Erythroblast (primary cell): ENCODE results near the gene MOV10.
A peak's percentile ranks its signal among the peaks of the same experiment; 100 is the strongest.
"Not testable (repeated sequence)": the region's sequence is repeated elsewhere in the genome, so short reads cannot be mapped to it uniquely, and the experiment has no call there.

Source experiments
- DNase-seq, 2 experiments: peaks; one replicate each; lab custom pipeline; 2025; lab: John Stamatoyannopoulos, UW
- GATA1 ChIP-seq: IDR thresholded peaks from 2 replicates; pipeline ENCODE4 v1.6.1; 2011; ENCODE audit warnings: low read depth, mild to moderate bottlenecking, control low read depth, low read length, moderate library complexity
- POLR2A ChIP-seq: IDR thresholded peaks from 2 replicates; pipeline ENCODE4 v1.6.1; 2011; ENCODE audit warnings: mild to moderate bottlenecking, low read length

The MOV10 gene

DNA sequence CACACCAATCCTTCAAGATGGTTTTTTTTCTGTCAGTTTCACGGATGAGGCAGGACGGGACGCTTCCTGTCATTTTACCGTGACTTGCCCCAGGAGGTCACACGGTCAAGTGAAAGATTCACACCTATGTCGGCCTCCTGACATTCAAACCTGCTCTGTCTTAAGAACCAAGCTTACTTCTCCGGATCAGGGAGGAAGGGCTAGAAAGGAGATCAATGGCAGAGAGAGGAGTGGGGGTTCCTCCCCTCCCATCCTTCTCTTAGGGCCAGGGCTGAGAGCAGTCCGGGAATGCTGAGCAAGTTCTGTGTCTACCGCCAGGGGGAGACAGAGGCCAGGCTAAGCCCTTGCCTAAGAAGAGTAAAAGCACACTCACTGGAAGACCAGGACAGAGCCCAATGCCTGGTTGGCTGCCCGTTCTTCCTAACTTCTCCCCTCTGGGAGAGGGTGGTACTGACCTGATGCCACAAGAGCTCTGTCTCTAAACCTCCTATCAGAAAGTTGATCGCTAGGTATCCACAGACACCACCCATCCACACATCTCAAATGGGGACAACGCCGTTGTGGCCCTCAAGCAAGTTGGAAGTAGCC, 41.8 kb downstream of the MOV10 start:
- no peak for TF ChIP-seq POLR2A
- no peak for TF ChIP-seq GATA1
- DNase-seq, result peak; percentile 84 to 93

DNA sequence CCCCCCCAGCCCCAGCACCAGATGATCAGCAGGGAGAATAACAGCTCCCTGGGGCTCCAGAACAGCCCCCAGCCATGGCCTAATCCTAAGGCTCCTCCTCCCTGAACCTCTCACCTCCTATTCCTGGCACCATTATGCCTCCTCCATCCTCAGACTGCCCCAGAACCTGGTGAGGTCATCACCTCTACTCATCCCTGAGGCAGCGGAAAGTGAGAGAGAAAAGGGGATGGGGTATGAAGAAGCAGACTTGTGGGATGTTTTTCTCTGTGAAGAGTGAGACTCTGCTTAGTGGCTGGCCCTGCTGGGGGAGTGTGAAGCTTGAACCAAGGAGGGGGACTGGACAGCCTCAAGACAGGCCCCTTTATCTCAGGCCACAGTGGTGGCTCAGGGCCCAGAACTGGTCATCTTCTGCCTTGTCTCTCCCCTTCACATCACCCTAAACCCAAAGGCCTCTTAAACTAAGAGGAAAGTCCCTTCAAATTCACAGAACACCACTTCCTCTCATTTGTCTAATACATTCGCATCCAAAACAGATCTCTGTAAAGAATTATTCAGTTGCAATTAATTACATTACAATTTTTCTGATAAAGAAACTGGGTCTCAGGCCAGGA, 42.9 kb downstream of the MOV10 start:
- peak in 1 of 2 experiments; percentile 23 for DNase-seq
- TF ChIP-seq GATA1 (no peak), POLR2A (no peak)

DNA sequence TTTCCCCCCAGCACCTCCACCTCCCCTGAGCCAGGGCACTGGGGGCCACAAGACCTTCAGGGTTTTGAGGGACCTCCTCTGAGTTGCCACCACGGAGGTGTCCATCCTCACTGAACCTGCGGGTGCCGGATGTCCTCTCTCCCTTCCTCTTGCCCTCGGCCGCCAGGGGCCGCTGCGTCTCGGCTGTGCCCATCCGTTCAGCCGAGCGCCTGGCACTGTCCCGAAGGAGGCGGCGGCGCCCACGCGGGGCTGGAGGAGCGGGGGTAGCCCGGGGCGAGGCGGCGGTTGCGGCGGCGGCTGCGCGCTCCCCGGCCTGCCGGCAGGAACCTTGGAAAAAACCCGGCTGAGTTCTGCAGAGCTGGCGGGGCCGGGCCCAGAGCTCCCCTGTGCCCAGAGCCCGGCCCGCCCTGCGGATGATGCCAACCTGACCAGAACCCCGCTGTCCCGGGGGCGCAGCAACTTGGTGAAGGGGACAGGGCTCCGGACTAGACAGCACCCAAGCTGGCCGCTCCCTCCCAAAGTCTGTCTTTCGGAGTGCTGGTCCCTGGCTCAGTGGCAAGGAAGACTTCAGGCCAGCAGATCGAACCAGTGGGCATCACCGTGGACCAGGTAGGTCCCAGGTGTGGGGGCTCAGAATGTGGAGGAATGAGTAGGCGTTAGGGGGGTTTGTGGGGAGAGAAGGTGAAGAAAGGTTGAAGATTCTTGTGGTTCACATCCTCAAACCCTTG, 44.4 kb downstream of the MOV10 start:
- peak; percentile 60 to 74 for DNase-seq
- TF ChIP-seq POLR2A, result no peak
- TF ChIP-seq GATA1, result no peak

DNA sequence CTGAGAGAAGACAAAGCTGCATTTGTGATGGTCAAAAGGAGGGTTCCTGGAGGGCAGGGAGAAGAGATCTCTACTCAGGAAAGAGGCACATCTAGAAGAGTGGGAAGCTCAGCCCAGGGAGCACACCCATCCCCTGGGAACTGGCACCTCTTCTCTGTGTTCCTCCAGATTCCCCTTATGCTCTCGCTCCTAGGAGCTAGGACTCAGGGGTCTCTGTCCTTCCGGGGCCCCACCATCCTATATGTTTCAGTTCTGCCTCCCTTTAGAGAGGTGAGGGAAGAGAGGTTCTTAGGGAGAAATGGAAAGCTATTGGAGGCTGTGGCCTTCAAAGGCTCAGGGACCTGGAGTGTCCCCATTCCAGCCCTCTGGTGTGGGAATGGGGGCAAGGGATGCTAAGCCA, 45.2 kb downstream of the MOV10 start:
- DNase-seq, result no peak
- TF ChIP-seq POLR2A (no peak), GATA1 (no peak)

DNA sequence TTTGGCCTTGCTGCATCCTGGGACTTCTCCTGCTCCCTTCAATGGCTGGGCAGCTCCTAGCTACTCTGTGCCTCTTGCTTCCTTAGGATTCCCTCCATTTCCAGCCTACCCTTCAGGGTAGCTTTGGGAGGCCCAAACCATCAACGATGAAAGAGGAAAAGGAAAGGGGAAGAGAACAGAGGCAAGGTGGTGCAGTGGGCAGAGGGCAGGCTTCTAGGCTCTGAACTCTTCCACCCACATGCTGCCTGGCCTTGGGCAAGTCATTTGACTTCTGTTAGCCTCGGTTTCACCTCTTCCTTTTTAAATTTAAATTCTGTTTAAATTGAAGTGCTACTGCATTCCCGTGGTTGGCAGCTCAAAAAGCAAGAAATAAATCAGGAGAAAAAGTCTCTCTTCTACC, 46.3 kb downstream of the MOV10 start:
- no peak for DNase-seq
- no peak for TF ChIP-seq GATA1
- no peak for TF ChIP-seq POLR2A

DNA sequence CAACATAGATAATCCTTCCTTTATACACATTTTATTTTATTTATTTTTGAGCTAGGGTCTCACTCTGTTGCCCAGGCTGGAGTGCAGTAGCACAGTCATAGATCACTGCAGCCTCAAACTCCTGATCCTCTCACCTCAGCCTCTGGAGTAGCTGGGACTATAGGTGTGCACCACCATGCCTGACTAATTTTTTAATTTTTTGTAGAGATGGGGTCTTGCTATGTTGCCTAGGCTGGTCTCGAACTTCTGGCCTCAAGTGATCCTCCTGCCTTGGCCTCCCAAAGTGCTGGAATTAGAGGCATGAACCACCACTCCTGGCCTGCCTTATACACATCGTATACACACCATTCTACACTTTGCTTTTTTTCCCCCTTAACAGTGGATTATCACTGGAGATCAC, 46.8 kb downstream of the MOV10 start:
- DNase-seq, result not testable (repeated sequence)

DNA sequence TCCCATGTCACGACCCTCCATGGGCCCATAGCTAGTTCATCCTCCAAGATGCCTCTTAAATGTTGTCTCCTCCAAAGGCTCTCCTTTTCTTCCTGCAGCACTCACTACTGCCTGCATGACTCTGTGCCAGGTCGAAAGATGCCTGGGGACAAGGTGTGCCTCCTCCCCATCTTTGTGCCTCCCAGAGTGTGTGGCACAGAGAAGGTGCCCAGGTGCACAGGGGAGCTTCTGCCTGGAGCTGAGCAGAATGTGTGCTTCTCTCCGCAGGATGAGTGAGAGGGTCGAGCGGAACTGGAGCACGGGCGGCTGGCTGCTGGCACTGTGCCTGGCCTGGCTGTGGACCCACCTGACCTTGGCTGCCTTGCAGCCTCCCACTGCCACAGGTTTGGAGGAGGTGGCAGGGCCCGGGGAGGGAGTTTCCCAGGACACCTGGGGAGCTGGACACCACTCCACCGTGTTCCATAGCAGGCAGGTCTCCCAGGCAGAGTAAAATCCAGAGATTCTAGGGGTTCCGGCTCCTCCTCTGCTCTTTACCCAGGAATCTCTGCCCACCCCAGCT, 47.6 kb downstream of the MOV10 start:
- no peak for DNase-seq

DNA sequence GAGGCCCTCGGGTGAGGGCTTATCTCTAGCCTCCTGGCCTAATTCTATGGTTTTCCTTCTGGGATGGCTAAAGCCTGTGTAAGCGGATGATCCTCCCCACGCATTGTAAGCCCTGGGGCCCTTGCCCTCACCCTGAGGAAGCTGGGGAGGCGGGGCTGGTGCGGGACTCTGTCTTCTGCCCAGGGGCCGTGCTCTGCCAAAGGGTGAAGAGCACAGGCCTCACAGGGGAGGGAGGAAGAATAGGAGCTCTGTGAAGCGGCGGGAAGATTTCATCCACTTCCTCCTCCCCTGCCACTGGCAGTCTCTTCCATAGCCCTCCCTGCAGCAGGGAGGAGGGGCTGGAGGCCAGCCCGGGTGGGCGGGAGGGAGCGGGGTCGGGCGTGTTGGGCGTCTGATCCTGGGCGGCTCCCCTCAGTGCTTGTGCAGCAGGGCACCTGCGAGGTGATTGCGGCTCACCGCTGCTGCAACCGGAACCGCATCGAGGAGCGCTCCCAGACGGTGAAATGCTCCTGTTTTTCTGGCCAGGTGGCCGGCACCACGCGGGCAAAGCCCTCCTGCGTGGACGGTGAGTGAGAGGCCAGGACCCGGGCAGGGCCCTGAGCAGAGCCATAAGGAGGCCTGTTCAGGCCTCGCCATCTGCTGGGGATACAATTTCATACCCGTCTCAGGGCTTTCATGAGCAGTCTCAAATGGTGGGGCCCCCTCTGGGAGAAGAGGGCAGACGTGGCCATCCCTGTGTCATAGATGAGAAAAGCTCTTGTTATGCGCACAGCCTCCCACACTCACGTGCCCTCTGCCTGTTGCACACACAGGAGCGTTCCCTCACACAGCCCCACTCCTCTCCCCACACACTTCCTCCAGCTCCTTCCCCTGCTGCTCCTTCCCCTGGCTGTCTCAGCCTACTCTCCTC, 48.4 kb downstream of the MOV10 start:
- TF ChIP-seq POLR2A, result no peak
- no peak for TF ChIP-seq GATA1
- no peak for DNase-seq

More for the DNA sequence above, 47.6 kb downstream of the MOV10 start:
- TF ChIP-seq POLR2A (no peak), GATA1 (no peak)

DNA sequence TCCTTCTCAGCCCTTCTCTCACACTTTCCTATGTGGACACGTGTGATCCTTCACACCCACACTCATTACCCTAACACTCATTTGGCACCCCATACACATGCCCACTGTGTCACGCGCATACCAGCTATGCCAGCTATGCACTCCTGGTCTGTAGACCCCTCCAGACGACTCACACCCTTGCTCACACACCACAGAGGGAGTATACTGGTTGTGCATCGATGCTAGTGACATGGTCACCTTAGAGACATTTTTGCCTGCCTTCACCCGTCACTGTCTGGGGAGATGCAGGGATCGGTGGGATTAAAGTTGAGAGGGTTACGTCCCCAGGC, 49.0 kb downstream of the MOV10 start:
- no peak for TF ChIP-seq POLR2A
- TF ChIP-seq GATA1, result no peak

DNA sequence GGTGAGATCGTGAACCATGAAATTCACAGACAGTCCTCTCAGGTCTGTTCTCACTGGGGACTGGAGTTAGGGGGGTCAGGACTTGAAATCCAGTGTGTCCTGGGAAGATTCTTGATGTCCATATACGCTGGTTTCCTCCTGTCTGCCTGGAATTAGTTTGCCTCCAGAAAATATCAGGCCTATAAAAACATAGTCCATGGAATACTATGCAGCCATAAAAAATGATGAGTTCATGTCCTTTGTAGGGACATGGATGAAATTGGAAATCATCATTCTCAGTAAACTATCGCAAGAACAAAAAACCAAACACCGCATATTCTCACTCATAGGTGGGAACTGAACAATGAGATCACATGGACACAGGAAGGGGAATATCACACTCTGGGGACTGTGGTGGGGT, 49.8 kb downstream of the MOV10 start:
- DNase-seq, result not testable (repeated sequence)

More for the DNA sequence above, 49.0 kb downstream of the MOV10 start:
- DNase-seq, result no peak

DNA sequence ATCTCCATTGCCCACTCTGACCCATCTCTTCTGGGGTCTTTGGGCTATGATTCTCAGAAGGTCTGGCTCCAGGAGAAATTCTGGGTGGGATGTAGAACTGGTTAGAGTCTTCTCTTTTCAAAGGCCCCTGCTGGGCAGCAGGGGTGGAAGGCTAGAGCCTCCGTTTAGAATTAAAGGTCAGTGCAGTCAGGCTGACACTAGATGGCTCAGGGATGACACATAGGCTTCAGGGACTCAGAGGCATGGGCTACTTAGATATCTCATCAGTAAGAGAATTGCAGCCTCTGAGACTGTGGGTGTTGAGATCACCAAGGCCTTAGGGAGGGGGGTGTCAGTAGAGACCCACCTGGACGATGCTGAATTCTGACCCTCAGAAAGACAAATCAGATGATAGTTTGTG, 53.3 kb downstream of the MOV10 start:
- no peak for TF ChIP-seq GATA1
- DNase-seq, result no peak

DNA sequence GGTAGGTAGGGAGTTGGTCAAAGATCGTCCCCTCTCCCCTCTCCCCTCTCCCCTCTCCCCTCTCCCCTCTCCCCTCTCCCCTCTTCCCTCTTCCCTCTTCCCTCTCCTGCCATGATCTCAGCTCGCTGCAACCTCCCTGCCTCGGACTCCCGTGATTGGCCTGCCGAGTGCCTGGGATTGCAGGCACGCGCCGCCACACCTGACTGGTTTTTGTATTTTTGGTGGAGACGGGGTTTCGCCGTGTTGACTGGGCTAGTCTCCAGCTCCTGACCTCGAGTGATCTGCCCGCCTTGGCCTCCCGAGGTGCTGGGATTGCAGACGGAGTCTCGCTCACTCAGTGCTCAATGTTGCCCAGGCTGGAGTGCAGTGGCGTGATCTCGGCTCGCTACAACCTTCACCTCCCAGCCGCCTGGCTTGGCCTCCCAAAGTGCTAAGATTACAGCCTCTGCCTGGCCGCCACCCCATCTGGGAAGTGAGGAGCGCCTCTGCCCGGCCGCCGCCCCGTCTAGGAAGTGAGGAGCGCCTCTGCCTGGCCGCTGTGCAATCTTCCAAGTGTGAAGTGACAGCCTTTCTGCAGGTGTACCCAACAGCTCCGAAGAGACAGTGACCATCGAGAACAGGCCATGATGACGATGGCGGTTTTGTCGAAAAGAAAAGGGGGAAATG, 54.0 kb downstream of the MOV10 start:
- not testable (repeated sequence) for DNase-seq

DNA sequence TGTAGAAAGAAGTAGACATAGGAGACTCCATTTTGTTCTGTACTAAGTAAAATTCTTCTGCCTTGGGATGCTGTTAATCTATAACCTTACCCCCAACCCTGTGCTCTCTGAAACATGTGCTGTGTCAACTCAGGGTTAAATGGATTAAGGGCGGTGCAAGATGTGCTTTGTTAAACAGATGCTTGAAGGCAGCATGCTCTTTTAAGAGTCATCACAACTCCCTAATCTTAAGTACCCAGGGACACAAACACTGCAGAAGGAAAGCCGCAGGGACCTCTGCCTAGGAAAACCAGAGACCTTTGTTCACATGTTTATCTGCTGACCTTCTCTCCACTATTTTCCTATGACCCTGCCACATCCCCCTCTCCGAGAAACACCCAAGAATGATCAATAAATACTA, 54.6 kb downstream of the MOV10 start:
- DNase-seq, result not testable (repeated sequence)
